SU-DHL-6 (cell line): ENCODE data around the gene OSBPL7.
"Not testable (repeated sequence)": the region's sequence is repeated elsewhere in the genome, so short reads cannot be mapped to it uniquely, and the experiment has no call there.

Experiments used
- EZH2phosphoT487 ChIP-seq: fragments of 200-600 bp; sonication (generic), shearing (Covaris generic); conservative IDR thresholded peaks from 2 replicates; pipeline ENCODE4 v1.6.1; 2018; ENCODE audit warnings: mild to moderate bottlenecking, antibody characterized with exemption, low read length, moderate library complexity, mixed read lengths
- TF ChIP-seq, protein P1 (sequence below): fragments of 200-600 bp; sonication (generic); IDR thresholded peaks from one replicate; pipeline ENCODE4 v1.5.1; 2017; ENCODE audit warnings: antibody characterized with exemption, mild to moderate bottlenecking, low read length, moderate library complexity; ENCODE audit not compliant: insufficient read depth, poor library complexity, severe bottlenecking

DNA sequence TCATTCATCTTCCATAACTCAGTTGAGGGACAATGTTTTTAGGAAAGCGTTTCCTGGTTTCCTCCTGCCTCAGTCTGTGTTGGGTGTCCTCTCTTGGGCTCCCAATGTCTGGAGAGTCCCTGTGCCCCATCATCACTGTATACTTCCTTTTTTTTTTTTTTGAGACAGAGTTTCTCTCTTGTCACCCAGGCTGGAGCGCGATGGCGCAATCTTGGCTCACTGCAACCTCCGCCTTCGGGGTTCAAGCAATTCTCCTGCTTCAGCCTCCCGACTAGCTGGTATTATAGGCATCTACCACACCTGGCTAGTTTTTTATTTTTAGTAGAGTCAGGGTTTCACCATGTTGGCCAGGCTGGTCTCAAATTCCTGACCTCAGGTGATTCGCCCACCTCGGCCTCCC lies 47.9 kb downstream of the OSBPL7 start:
- TF ChIP-seq, protein P1, sequence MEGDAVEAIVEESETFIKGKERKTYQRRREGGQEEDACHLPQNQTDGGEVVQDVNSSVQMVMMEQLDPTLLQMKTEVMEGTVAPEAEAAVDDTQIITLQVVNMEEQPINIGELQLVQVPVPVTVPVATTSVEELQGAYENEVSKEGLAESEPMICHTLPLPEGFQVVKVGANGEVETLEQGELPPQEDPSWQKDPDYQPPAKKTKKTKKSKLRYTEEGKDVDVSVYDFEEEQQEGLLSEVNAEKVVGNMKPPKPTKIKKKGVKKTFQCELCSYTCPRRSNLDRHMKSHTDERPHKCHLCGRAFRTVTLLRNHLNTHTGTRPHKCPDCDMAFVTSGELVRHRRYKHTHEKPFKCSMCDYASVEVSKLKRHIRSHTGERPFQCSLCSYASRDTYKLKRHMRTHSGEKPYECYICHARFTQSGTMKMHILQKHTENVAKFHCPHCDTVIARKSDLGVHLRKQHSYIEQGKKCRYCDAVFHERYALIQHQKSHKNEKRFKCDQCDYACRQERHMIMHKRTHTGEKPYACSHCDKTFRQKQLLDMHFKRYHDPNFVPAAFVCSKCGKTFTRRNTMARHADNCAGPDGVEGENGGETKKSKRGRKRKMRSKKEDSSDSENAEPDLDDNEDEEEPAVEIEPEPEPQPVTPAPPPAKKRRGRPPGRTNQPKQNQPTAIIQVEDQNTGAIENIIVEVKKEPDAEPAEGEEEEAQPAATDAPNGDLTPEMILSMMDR: not testable (repeated sequence)
- TF ChIP-seq EZH2phosphoT487: not testable (repeated sequence)
